HG03139 (cell line): ENCODE measurements around the gene LYVE1.
"Not testable (repeated sequence)": the region's sequence is repeated elsewhere in the genome, so short reads cannot be mapped to it uniquely, and the experiment has no call there.

Experiments
- ATAC-seq: cut with Tn5 transposase; IDR thresholded peaks from one replicate; pipeline ENCODE4 v1.9.1; 2021; ENCODE audit not compliant: unreplicated experiment

LYVE1 gene

GRCh38 chr11:10568486-10568941, at the start of gene LYVE1:
Gene LYVE1, minus strand, starts transcription at chr11:10568665. Its CDS starts 133 bp downstream, at chr11:10568532.
- no peak for ATAC-seq

GRCh38 chr11:10617551-10617950, 49.1 kb upstream of the LYVE1 start:
- no peak for ATAC-seq

- ATAC-seq, result no peak
Measured at GRCh38 chr11:10611979-10612862, 43.8 kb upstream of the LYVE1 start.

- no peak for ATAC-seq
Measured at GRCh38 chr11:10609636-10610035, 41.2 kb upstream of the LYVE1 start.

GRCh38 chr11:10608584-10608983, 40.1 kb upstream of the LYVE1 start:
- ATAC-seq, result no peak

GRCh38 chr11:10607462-10608132, 39.1 kb upstream of the LYVE1 start:
- ATAC-seq, result no peak

GRCh38 chr11:10606536-10607208, 38.2 kb upstream of the LYVE1 start:
- peak; percentile 60 for ATAC-seq

- ATAC-seq, result no peak
Measured at GRCh38 chr11:10605941-10606381, 37.5 kb upstream of the LYVE1 start.

GRCh38 chr11:10604798-10605197, 36.3 kb upstream of the LYVE1 start:
- no peak for ATAC-seq

- no peak for ATAC-seq
Measured at GRCh38 chr11:10604340-10604748, 35.9 kb upstream of the LYVE1 start.

GRCh38 chr11:10603721-10604297, 35.3 kb upstream of the LYVE1 start:
- no peak for ATAC-seq

GRCh38 chr11:10602945-10603344, 34.5 kb upstream of the LYVE1 start:
- no peak for ATAC-seq

- ATAC-seq, result no peak
Measured at GRCh38 chr11:10602366-10602765, 33.9 kb upstream of the LYVE1 start.

GRCh38 chr11:10601837-10602236, 33.4 kb upstream of the LYVE1 start:
- ATAC-seq, result no peak

- ATAC-seq, result no peak
Measured at GRCh38 chr11:10600570-10601248, 32.2 kb upstream of the LYVE1 start.

- no peak for ATAC-seq
Measured at GRCh38 chr11:10599388-10600175, 31.1 kb upstream of the LYVE1 start.

GRCh38 chr11:10598816-10599215, 30.4 kb upstream of the LYVE1 start:
- ATAC-seq, result no peak

GRCh38 chr11:10597877-10598351, 29.4 kb upstream of the LYVE1 start:
- ATAC-seq, result no peak

- ATAC-seq, result not testable (repeated sequence)
Measured at GRCh38 chr11:10595840-10596239, 27.4 kb upstream of the LYVE1 start.

GRCh38 chr11:10594407-10594806, 25.9 kb upstream of the LYVE1 start:
- no peak for ATAC-seq
